NCI-H345 (cell line): Measurements from ENCODE around the gene HIBCH.
"Not testable (repeated sequence)": the region's sequence is repeated elsewhere in the genome, so short reads cannot be mapped to it uniquely, and the experiment has no call there.

Source experiments
- DNase-seq: peaks from one replicate; lab custom pipeline; 2025; lab: John Stamatoyannopoulos, UW

Gene HIBCH

DNA sequence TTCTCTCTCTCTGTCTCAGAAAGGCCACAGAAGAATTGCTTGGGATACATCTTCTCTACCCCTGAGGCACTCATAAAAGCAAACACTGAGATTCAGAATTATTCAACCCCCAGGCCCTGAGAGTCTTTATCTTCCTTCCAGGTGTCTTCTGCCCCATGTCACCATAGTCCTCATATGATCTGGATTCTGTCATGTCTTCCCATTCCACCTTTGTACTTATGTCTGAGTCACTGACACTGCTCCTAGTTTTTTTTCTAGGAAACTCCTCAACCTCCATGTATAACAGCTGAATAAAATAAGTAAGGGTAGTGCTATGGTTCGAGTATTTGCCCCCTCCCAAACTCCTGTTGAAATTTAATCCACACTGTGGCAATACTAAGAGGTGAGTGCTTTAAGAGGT lies 11.6 kb downstream of the HIBCH start:
- DNase-seq, result no peak

DNA sequence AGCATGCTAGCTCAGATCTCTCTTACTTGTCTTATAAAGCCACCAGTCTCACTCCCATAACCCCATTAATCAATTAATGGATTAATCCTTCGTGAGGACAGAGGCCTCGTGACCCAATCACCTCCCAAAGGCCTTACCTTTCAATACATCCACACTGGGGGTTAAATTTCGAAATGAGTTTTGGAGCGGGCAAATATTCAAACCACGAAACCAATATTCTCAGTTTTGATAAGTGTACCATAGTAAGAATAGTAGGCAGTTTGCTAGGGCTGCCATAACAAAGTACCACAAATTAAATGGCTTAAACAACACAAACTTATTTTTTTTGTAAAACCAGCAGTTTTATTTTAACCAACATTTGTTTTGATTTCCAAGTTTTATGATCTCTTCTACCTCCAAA lies 15.2 kb downstream of the HIBCH start:
- DNase-seq, result no peak

DNA sequence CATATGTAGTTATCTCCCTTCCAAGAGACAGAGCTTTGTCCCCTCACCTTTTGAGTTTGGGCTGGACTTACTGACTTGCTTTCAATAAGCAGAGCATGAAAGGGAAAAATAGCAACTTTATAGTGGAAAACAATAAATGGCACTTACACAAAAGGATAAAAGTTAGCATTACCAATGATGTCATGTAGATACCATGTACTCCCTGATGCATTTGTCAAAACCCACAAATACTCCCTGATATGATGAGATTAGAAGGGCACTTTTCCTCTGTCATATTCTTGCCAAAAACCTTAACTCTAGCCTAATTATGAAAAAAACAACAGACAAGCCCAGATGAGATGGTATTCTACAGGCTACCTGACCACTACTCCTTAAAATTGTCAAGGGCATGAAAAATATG lies 16.0 kb downstream of the HIBCH start:
- DNase-seq, result no peak

DNA sequence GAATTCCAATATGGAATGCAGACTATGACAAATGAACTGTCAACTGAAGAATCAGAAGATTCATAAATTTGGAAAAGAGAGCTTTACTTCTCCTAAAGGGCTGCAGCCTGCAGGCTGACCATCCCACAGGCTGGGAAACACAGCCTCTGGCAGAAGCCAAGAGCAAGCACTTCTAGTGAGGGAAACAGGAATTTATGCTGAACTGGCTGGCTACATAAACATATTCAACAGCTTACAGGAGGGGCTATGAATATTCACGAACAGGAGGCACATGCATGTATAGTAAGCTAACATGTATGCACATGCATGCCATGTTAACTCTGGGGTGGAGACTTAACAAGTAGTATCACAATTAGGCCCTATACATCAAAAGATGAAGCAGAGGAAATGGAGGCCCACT lies 17.6 kb downstream of the HIBCH start:
- DNase-seq, result no peak

DNA sequence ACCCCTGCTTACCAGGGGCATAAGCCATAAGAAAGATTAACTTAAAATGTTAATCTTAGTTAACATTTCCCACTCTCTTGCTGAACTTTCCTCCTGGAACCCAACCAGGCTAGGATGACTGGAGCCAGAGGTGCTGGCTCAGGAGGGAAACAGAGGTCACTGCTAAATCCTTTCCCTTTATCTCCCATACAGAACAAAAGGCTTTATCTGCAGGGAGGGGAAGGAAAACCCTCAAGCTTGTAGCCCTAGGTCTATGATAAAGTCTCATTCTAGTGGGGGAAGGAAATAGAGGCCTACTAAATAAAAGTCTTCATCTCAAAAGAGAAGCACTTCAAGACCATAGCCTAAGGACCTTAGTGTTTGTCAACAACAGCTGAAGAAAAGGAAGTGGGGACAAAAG lies 18.6 kb downstream of the HIBCH start:
- DNase-seq, result no peak

DNA sequence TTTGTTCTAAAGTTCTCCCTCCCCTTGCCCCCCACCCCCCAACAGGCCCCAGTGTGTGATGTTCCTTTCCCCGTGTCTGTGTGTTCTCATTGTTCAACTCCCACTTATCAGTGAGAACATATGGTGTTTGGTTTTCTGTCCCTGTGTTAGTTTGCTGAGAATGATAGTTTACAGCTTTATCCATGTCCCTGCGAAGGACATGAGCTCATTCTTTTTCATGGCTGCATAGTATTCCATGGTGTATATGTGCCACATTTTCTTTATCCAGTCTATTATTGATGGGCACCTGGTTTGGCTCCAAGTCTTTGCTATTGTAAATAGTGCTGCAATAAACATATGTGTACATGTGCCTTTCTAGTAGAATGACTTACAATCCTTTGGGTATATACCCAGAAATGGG lies 21.7 kb downstream of the HIBCH start:
- DNase-seq, result not testable (repeated sequence)

DNA sequence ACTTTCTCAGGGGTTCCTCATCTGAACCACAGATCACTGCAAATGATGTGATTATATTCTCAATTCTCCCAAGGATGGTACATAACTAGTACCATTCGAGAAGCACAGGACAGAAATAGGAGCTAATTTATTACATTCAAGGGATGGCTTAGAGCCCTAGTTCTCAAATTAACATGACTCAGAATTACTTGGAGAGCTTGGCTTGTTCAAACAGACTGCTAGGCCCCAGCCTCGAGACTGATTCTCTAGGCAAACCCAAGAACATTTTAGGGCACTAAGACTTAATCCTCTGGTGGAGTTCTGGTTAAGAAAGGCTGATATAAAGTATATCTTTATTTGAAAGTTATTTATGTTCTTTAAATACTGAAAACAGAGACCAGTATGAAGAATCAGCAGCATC lies 35.8 kb downstream of the HIBCH start:
- no peak for DNase-seq

DNA sequence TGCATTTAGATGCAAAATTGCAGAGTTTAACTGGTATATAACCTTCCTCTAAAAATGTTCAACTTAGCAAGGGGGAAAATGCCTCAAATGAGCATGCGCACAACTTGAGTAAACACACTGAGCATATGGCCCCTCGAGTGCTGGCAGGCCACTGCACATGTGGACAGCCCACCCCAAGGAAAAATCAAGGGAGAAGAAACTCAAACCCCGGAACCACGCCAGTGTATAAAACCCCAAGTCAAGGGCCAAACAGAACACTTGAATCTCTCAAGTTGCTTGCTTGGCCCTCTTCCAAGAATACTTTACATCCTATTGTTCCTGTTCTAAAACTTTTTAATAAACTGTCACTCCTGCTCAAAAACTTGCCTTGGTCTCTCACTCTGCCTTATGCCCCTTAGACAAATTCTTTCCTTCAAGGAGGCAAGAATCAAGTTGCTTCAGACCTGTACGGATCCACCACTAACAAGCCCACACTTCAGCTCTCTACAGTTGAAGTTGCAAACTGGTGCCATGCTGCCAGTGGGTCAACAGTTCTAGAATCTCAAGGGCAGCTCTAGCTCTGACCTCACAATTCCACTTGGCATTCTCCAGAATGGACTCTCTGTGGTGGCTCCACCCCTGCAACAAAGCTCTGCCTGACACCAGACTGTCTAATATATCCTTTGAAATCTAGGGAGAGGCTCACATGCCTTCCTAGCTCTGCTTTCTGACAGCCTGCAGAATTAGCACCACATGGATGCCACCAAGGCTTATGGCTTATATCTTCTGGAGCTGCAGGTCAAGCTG lies 38.9 kb downstream of the HIBCH start:
- DNase-seq, result no peak

DNA sequence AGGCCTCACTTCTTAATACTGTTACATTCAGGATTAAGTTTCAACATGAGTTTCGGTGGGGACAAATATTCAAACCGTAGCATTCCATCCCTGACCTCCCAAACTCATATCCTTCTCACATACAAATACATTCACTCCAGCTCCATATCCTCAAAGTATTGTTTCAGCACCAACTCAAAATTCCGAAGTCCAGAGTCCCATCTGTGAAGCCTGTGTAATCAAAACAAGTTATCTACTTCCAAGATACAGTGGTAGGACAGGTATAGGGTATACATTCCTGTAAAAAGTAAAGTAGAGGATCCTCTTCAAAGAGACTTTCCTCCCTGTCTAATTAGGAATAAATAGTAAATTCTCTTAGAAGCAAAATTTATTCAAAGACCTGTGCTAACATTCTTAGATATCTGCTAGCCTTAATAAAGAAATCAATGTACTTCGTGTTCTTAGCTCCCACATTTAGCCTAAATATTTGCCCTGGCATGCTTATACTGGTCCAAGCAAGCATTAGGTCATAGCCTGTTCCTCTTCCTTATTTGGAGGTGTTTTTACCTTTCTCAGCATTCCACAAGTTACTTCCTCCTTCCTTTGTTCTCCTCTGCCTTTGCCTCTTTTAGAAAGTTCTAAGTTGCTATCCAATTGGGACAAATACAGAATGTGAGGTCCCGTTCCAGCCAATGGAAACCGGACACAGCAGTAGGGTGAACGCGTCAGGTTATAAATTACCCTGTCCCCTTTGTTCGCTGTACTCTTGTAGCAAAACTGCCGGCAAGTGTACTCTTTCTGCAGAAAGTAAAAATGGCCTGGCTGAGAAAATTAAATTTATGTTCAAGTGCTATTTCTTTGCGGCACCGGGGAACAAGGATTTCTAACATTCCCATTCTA lies 40.1 kb downstream of the HIBCH start:
- not testable (repeated sequence) for DNase-seq

DNA sequence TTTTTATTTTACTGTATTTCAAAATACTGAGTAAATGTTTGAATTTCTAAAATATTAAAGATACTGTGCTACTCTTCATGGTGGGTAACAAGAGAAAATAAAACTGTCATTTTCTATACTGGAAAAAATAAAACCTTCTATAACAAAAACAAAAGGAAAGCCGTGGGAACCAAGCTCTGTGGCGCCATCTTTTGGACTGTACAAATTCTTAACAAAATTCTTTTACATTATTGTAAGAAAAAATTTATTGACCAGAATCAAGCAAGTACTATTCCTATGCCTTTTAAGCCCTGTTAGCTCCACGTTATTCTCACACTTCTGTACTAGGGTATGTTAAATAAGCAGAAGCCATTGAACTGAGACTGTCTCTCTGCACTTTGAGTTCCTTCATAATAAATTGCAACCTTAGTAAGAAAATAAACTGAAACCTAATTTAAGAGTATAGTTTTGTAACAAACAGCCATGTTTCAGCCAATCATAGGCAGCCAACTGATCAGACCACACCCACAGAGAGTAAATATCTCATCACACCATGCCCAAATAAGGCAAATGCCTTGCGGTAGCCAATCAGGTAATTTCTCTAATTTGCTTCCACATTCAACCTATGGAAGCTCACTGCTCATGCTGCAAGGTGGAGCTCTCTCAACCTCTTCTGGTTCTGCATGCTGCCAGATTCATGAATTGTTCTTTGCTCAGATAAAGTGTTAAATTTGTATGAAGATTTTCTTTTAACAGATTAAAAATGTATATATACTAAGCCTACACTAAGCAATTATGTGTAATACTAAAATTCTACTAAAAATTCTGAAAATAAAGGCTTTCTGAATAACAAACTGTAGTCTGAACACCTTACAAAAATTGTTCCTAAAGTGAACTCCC lies 42.2 kb downstream of the HIBCH start:
- peak; percentile 9 for DNase-seq

DNA sequence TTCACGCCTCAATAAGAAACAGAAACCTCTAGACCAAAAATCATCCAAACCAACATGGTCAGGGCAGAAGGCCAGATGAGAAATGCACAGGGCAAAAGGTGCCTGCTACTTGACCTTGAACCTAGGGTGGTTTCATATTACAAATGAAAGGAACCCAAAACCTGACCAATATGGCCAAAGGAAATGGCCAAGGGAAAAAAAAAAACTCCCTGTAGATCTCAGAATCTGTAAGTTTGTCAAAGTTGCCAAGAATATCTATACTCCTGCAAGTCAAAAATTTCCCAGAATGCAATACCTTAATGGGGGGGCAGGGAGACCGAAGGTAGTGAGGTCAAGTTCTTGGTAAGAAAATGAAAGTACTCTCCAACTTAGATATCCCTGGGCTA lies 47.2 kb downstream of the HIBCH start:
- no peak for DNase-seq

DNA sequence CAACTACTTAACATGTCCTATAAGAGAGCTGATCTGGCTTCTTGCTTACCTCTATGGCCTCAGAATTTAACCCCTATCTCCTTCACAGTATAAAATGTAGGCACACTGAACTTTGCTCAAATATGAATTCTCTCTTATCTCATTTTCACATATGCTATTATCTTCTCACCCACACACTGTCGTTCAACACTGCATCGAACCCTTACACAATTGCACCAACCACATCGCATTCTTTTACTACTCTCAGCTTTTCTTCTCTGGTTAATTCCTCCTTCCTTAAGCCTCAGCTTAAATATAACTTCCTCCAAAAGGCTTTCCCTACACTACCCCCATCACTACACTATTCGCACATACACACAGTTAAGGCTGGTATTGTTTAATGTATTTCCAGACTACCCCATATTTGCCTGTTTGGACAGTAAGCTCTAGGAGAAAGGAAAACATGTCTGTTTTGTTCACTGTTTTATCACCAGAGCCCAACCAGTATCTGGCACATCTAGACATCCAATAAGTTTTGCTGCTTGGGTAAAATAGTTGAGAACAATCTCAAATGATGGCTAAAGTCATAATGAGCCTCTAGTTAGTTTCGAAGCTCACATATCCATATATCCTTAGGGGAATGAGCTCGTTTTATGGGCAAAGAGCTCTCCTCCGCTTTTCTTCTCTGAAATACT lies 47.7 kb downstream of the HIBCH start:
- DNase-seq, result no peak

DNA sequence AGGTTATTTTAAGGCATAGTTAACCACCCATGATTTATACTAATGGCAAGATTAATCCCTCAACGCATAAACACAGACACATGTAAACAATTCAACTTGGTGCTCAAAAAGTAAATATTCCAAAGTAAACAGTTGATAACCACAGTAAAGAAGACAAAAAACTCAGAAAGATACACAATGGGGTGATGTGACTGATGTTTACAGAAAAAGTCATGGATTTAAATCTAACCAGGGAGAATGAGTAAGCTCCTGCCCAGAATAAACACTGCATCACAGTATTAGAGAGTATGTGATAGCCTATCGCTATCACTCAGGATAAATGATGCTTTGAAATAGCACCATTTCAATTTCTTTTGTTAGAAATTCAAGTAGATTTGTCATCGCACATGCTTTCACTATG lies 49.3 kb downstream of the HIBCH start:
- peak; percentile 44 for DNase-seq

GRCh38 chr2:190269699-190270098 lies 49.9 kb downstream of the HIBCH start:
- DNase-seq, result not testable (repeated sequence)

GRCh38 chr2:190267302-190267701 lies 52.3 kb downstream of the HIBCH start:
- DNase-seq, result no peak

GRCh38 chr2:190266314-190266713 lies 53.3 kb downstream of the HIBCH start:
- no peak for DNase-seq

DNA sequence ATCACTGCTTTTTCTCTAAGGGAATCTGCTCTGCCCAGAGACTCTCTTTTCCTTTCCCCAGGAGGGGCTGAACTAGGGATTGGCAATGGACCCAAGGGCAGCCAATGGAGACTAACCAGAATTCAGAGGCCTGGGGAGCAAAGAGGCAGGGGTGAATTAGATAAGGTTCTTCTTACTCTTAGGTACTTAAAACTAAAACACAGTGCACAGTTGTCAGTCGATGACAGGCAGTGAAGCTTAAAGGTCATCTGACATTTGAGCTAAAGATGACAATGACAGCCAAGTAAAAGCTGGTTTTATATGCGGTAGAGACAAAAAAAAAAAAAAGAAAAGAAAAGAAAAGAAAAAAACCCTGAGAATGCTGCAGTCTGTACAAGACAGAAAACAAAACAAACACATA lies 57.8 kb downstream of the HIBCH start:
- no peak for DNase-seq

DNA sequence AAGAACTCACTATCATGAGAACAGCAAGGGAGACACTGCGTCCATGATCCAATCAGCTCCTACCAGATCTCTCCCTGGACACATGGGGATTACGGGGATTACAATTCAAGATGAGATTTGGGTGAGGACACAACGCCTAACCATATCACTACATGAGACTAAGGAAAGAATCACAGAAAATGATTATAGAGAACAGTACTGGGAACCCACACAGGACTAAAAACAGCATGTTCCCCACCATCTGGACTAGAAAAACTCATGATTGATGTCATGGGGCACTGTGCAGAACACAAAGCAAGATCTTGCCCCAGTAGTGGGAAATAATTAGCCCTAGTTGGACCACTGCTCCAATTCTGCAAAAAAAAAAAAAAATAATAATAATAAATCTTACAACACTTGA lies 63.5 kb downstream of the HIBCH start:
- DNase-seq, result no peak

GRCh38 chr2:190255676-190256075 lies 64.0 kb downstream of the HIBCH start:
- no peak for DNase-seq

GRCh38 chr2:190254063-190254850 lies 65.4 kb downstream of the HIBCH start:
- no peak for DNase-seq

- no peak for DNase-seq
Observed at GRCh38 chr2:190250421-190250820, 69.2 kb downstream of the HIBCH start.
